GM19397 (cell line): ENCODE results near the gene SPTB.

Experiments
- ATAC-seq: cut with Tn5 transposase; IDR thresholded peaks from one replicate; pipeline ENCODE4 v1.9.1; 2021; ENCODE audit warnings: mild to moderate bottlenecking, moderate library complexity; ENCODE audit not compliant: unreplicated experiment

Gene SPTB

GRCh38 chr14:64792871-64793560 lies 86.7 kb downstream of the SPTB start:
- ATAC-seq, result no peak

GRCh38 chr14:64792231-64792630 lies 87.5 kb downstream of the SPTB start:
- no peak for ATAC-seq

GRCh38 chr14:64790478-64790877 lies 89.2 kb downstream of the SPTB start:
- ATAC-seq, result no peak

GRCh38 chr14:64789696-64790095 lies 90.0 kb downstream of the SPTB start:
- no peak for ATAC-seq

- ATAC-seq, result no peak
Measured at GRCh38 chr14:64788706-64789105, 91.0 kb downstream of the SPTB start.

GRCh38 chr14:64787619-64788018 lies 92.1 kb downstream of the SPTB start:
- ATAC-seq, result no peak

- ATAC-seq, result no peak
Measured at GRCh38 chr14:64786296-64787149, 93.2 kb downstream of the SPTB start.

- ATAC-seq, result no peak
Measured at GRCh38 chr14:64784006-64784405, 95.7 kb downstream of the SPTB start.

GRCh38 chr14:64782196-64782595 lies 97.5 kb downstream of the SPTB start:
- ATAC-seq, result no peak

- ATAC-seq, result no peak
Measured at GRCh38 chr14:64779472-64779871, 100.2 kb downstream of the SPTB start.

- ATAC-seq, result no peak
Measured at GRCh38 chr14:64778104-64778754, 101.5 kb downstream of the SPTB start.

- no peak for ATAC-seq
Measured at GRCh38 chr14:64777461-64777860, 102.2 kb downstream of the SPTB start.

GRCh38 chr14:64775081-64775777 lies 104.5 kb downstream of the SPTB start:
- ATAC-seq, result no peak

GRCh38 chr14:64774272-64774671 lies 105.4 kb downstream of the SPTB start:
- ATAC-seq, result no peak

- no peak for ATAC-seq
Measured at GRCh38 chr14:64773577-64773976, 106.1 kb downstream of the SPTB start.

- ATAC-seq, result no peak
Measured at GRCh38 chr14:64773046-64773445, 106.7 kb downstream of the SPTB start.

- ATAC-seq, result no peak
Measured at GRCh38 chr14:64772397-64772950, 107.2 kb downstream of the SPTB start.

- ATAC-seq, result no peak
Measured at GRCh38 chr14:64771161-64771560, 108.5 kb downstream of the SPTB start.

GRCh38 chr14:64770751-64771150 lies 109.0 kb downstream of the SPTB start:
- ATAC-seq, result no peak

GRCh38 chr14:64769096-64770020 lies 110.3 kb downstream of the SPTB start:
- ATAC-seq, result no peak
